ENCODE results near the gene RRAS2. TPM values are rescaled to one million over a fixed set of nuclear protein-coding genes. Genes with fewer than 3 reads are reported as not detected.

The RRAS2 gene
- total RNA-seq, 1 experiment from 2014 or later: 158 TPM

DNA sequence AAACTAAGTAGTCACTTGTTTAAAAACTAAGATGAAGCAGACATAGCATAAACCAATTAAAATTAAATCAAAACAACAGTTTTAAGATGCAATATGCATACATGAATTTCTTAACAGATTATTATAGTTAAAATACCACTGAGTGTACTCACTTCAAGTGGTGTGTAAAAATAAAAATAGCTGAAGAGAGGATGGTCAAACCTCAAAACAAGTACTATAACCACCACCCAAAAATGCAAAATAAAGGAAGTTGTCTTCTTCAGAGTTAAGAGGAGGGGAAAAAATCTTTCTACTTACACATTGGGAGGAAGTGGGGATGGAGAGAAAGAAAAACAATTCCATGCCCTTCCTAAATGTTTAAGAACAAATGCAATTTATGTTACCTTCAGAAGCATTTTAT, 31.9 kb downstream of the RRAS2 start:
- Histone ChIP-seq H3K9me3 (ENCODE audit: control insufficient read depth, low read depth, low read length) (no peaks in the 10 kb centered on the region), H2BK12ac (ENCODE audit: insufficient read length, low read depth, low read length) (no peak overlapping the region), H3K14ac (ENCODE audit: insufficient read depth, low read length) (no peak overlapping the region), H2BK20ac (ENCODE audit: low read depth, low read length, poor library complexity, severe bottlenecking) (no peak overlapping the region), H3K4me2 (ENCODE audit: insufficient read depth, insufficient read length, low read length) (no peak overlapping the region), H3K18ac (ENCODE audit: insufficient read length, low read depth, low read length) (no peak overlapping the region), H2AFZ (ENCODE audit: low read length) (no peak overlapping the region), H4K20me1 (ENCODE audit: control insufficient read depth, insufficient read depth, insufficient read length) (no peaks in the 10 kb centered on the region), H3K4ac (ENCODE audit: low read depth, low read length) (no peak overlapping the region), H3K4me1 (ENCODE audit: insufficient read depth, low read length) (peaks cover 3% of the 10 kb centered on the region; the same call in 1 of the 2 replicates), H2BK120ac (ENCODE audit: low read depth, low read length, poor library complexity, severe bottlenecking) (no peak overlapping the region), H2BK15ac (ENCODE audit: low read depth, low read length) (no peak overlapping the region), H3K27ac (ENCODE audit: insufficient read length, low read depth, low read length) (no peak overlapping the region), H3K23me2 (ENCODE audit: insufficient read length, low read depth, low read length, poor library complexity, severe bottlenecking) (no peaks in the 10 kb centered on the region), H3K79me2 (ENCODE audit: insufficient read depth, low read length) (peaks cover 47% of the 10 kb centered on the region; the same call in 1 of the 2 replicates), H3K9ac (ENCODE audit: extremely low read depth, insufficient read length, low read length) (no peak overlapping the region), H4K91ac (ENCODE audit: insufficient read length, low read depth, low read length) (no peak overlapping the region), H3K56ac (ENCODE audit: insufficient read length, low read depth, low read length) (no peak overlapping the region), H2BK5ac (ENCODE audit: insufficient read length, low read length) (no peak overlapping the region), H3T11ph (ENCODE audit: low read length) (no peak overlapping the region), H3K79me1 (ENCODE audit: insufficient read depth, low read depth, low read length, poor library complexity, severe bottlenecking) (peaks cover 6% of the 10 kb centered on the region), H3K23ac (ENCODE audit: insufficient read length, low read depth, low read length) (no peak overlapping the region), H2AK5ac (ENCODE audit: insufficient read length, low read length) (no peak overlapping the region), H4K5ac (ENCODE audit: insufficient read length, low read depth, low read length) (no peak overlapping the region), H4K8ac (replicated peaks; ENCODE audit: insufficient read length, low read depth, low read length) (no peak overlapping the region), H3K27me3 (ENCODE audit: insufficient read depth, low read length) (no peaks in the 10 kb centered on the region)
- H3K27ac Mint-ChIP-seq: peak overlapping the region in 2 of 3 experiments; percentile 89 to 93; a peak in 4 of 7 replicates
- no peak for DNase-seq
- H3K4me3 Mint-ChIP-seq: peak overlapping the region in 1 of 2 experiments; percentile 6; a peak in 1 of 5 replicates
- peaks cover 54 to 67% of the 10 kb centered on the region in 2 experiments for H3K4me1 Mint-ChIP-seq
- TF ChIP-seq, protein P1, sequence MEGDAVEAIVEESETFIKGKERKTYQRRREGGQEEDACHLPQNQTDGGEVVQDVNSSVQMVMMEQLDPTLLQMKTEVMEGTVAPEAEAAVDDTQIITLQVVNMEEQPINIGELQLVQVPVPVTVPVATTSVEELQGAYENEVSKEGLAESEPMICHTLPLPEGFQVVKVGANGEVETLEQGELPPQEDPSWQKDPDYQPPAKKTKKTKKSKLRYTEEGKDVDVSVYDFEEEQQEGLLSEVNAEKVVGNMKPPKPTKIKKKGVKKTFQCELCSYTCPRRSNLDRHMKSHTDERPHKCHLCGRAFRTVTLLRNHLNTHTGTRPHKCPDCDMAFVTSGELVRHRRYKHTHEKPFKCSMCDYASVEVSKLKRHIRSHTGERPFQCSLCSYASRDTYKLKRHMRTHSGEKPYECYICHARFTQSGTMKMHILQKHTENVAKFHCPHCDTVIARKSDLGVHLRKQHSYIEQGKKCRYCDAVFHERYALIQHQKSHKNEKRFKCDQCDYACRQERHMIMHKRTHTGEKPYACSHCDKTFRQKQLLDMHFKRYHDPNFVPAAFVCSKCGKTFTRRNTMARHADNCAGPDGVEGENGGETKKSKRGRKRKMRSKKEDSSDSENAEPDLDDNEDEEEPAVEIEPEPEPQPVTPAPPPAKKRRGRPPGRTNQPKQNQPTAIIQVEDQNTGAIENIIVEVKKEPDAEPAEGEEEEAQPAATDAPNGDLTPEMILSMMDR (conservative IDR thresholded peaks at IDR 0.05): no peak
- H3K36me3 Mint-ChIP-seq (ENCODE audit: insufficient read depth in 1 of 3, low read depth in 3 of 3): peaks cover 2 to 12% (median 2%) of the 10 kb centered on the region in 3 experiments; a peak in 5 of 7 replicates
- H3K9me3 Mint-ChIP-seq: no peaks in the 10 kb centered on the region
- H3K27me3 Mint-ChIP-seq (ENCODE audit: low read depth): no peaks in the 10 kb centered on the region

Data from H9 (cell line).